Neutrophil (primary cell): ENCODE measurements around the gene VNN1.
A peak's percentile ranks its signal among the peaks of the same experiment; 100 is the strongest.

Experiments
- H3K27ac ChIP-seq: fragments of 200-600 bp; sonication (generic); 2 replicates; pipeline ENCODE4 v1.5.1; 2016; ENCODE audit warnings: mild to moderate bottlenecking, moderate library complexity
- H3K27me3 ChIP-seq: fragments of 200-600 bp; sonication (generic); 2 replicates; pipeline ENCODE4 v1.6.0; 2016; ENCODE audit warnings: mild to moderate bottlenecking
- H3K36me3 ChIP-seq: fragments of 200-600 bp; sonication (generic); 2 replicates; pipeline ENCODE4 v1.5.1; 2017
- H3K4me1 ChIP-seq, 2 experiments: fragments of 200-600 bp in 1 of 2; sonication (generic) in 1 of 2; 1 replicate in 1 of 2; 2 replicates in 1 of 2; pipeline versions ENCODE4 v1.5.1 to v1.6.1; 2013 to 2016; ENCODE audit warnings: low read depth in 1 of 2, low read length in 1 of 2, mild to moderate bottlenecking in 1 of 2, moderate library complexity in 1 of 2; ENCODE audit not compliant: control insufficient read depth in 1 of 2, insufficient read depth in 1 of 2
- H3K4me3 ChIP-seq, 2 experiments: fragments of 200-600 bp in 1 of 2; sonication (generic) in 1 of 2; 1 replicate in 1 of 2; 2 replicates in 1 of 2; pipeline ENCODE4 v1.5.1; 2013 to 2016; ENCODE audit warnings: low read depth in 1 of 2, low read length in 1 of 2, mild to moderate bottlenecking in 1 of 2, moderate library complexity in 1 of 2
- H3K9me3 ChIP-seq: fragments of 200-600 bp; sonication (generic); 2 replicates; pipeline ENCODE4 v1.5.1; 2016
- CTCF ChIP-seq: fragments of 200-600 bp; sonication (generic); IDR thresholded peaks from 2 replicates; pipeline ENCODE4 v1.5.1; 2016; ENCODE audit warnings: antibody characterized with exemption

Gene VNN1, protein sequence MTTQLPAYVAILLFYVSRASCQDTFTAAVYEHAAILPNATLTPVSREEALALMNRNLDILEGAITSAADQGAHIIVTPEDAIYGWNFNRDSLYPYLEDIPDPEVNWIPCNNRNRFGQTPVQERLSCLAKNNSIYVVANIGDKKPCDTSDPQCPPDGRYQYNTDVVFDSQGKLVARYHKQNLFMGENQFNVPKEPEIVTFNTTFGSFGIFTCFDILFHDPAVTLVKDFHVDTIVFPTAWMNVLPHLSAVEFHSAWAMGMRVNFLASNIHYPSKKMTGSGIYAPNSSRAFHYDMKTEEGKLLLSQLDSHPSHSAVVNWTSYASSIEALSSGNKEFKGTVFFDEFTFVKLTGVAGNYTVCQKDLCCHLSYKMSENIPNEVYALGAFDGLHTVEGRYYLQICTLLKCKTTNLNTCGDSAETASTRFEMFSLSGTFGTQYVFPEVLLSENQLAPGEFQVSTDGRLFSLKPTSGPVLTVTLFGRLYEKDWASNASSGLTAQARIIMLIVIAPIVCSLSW

GRCh38 chr6:132713352-132714134, at the start of gene VNN1:
Gene VNN1 (minus strand): TSS chr6:132714055. CDS start chr6:132714035, 20 bp downstream.
- no peak for TF ChIP-seq CTCF
- Histone ChIP-seq H3K4me1 (peaks cover 64 to 76% of the 10 kb centered on the region in 2 experiments), H3K36me3 (no peaks in the 10 kb centered on the region), H3K27me3 (no peaks in the 10 kb centered on the region), H3K4me3 (peak within 1 kb of the TSS; percentile 58 to 61), H3K27ac (peak within 1 kb of the TSS; percentile 90), H3K9me3 (no peaks in the 10 kb centered on the region)

DNA sequence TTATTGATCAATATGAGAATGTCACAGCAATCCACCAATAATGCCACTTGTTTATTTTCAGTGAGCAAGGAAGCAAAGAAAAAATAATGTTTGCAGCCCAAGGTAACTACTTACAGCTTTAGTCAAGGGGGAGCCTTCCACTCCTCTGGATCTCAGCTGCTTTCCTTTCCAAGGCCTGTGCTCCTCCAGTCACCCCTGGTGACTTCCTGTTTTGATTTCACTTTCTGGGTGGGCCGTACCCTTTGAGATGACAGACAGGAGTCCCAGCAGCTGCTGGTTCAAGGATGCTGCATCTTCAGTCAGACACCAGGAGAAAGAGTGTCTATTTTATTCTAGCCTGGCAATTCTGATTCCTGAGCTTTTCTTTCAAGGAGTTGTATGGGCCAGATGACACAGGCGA, 49.4 kb upstream of the VNN1 start:
- Histone ChIP-seq H3K9me3 (no peaks in the 10 kb centered on the region), H3K4me3 (peak overlapping the region in 1 of 2 experiments; percentile 43), H3K27me3 (no peaks in the 10 kb centered on the region), H3K4me1 (peaks cover 68 to 69% of the 10 kb centered on the region in 2 experiments), H3K36me3 (no peaks in the 10 kb centered on the region), H3K27ac (peak overlapping the region; percentile 74)
- no peak for TF ChIP-seq CTCF

- Histone ChIP-seq H3K4me1 (peaks cover 63 to 72% of the 10 kb centered on the region in 2 experiments), H3K27me3 (no peaks in the 10 kb centered on the region), H3K9me3 (no peaks in the 10 kb centered on the region), H3K4me3 (no peak overlapping the region), H3K36me3 (peaks cover 9% of the 10 kb centered on the region), H3K27ac (peak overlapping the region; percentile 94)
- TF ChIP-seq CTCF: no peak
Measured at GRCh38 chr6:132760256-132760655, 46.4 kb upstream of the VNN1 start.

DNA sequence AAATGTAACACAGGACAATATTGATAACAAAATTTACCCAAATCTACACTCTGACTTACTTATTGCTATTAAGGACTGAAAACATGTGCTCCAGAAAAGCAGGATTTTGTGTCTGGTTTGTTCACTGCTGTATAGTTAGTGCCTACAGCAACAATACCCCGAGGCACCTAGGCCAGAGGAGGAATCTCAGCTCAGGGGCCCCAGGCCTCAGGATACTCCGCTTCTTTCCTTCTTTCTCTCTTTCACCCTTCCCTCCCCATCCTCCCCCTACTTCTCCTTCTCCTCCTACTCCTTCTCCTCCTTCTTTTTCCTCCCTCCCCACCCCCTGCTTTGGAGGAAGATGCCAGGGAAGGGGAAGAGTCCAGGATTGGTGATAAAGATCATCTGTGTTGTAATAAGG, 44.8 kb upstream of the VNN1 start:
- peak overlapping the region; percentile 94 for H3K27ac ChIP-seq
- peaks cover 59 to 78% of the 10 kb centered on the region in 2 experiments for H3K4me1 ChIP-seq

More for the DNA sequence above, 44.8 kb upstream of the VNN1 start:
- Histone ChIP-seq H3K27me3 (no peaks in the 10 kb centered on the region), H3K36me3 (peaks cover 25% of the 10 kb centered on the region), H3K4me3 (peak overlapping the region in 1 of 2 experiments; percentile 42), H3K9me3 (no peaks in the 10 kb centered on the region)
- TF ChIP-seq CTCF: no peak
